ENCODE results near the gene GPC5. TPM values are rescaled to one million over a fixed set of nuclear protein-coding genes. Genes with fewer than 3 reads are reported as not detected.

Gene GPC5
- total and polyA plus RNA-seq, 2 of the 8 experiments (the other 6 are each of a cell fraction or from before 2014, with no cell fraction given): 0.20 to 0.39 TPM

DNA sequence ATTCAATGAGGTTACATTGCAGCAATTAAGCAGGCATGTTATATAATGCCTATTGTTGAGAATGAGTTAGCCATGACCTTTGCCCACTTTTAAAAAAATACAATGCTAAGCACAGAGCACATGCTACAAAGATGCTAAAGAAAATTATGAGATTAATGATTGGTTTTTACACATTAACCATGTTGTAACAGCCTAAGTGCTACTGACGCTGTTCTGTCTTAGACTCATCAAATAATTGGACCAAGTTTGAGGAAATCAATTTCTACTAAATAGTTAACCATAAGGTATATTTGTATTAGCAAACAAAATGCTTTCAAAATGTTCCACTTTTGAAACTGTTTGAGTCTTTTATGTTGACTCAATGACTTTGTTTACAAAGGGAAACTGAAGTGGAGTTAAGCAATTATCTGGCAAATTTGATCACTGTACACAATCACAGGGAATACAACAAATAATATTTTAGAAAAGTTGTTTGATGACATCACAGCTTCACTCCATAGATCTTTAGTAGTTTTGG, 36.6 kb upstream of the GPC5 start:
- no peak for TF ChIP-seq CTBP2 (IDR thresholded peaks at IDR 0.05; ENCODE audit: borderline replicate concordance, insufficient read depth, insufficient read length, low read length)
- no peak for TF ChIP-seq SAP30 (IDR thresholded peaks at IDR 0.05; ENCODE audit: insufficient read depth, insufficient replicate concordance, low read length)
- TF ChIP-seq BACH1 (IDR thresholded peaks at IDR 0.05; ENCODE audit: low read length): no peak
- no peak for TF ChIP-seq SUZ12 (IDR thresholded peaks at IDR 0.05; ENCODE audit: low read length)
- TF ChIP-seq TCF12 (IDR thresholded peaks at IDR 0.05; ENCODE audit: low read depth, low read length): no peak
- no peak for TF ChIP-seq CREB1 (IDR thresholded peaks at IDR 0.05)
- TF ChIP-seq TBP (IDR thresholded peaks at IDR 0.05; ENCODE audit: low read depth, low read length): no peak
- no peak for TF ChIP-seq ATF2 (IDR thresholded peaks at IDR 0.05; ENCODE audit: low read length)
- no peak overlapping the region for H2BK5ac ChIP-seq (ENCODE audit: low read depth, low read length)
- H3K4ac ChIP-seq (replicated peaks; ENCODE audit: insufficient read length, low read depth, low read length): no peak overlapping the region
- H4K5ac ChIP-seq (ENCODE audit: insufficient read length, low read depth, low read length): no peak overlapping the region
- no peak overlapping the region for H3K56ac ChIP-seq (replicated peaks; ENCODE audit: insufficient read length, low read depth, low read length)
- H3K23ac ChIP-seq (ENCODE audit: insufficient read length): no peak overlapping the region
- FAIRE-seq (no peak), DNase-seq (ENCODE audit: low read depth in 1 of 2, low spot score in 2 of 2) (no peak)
- no peak overlapping the region for H3K4me2 ChIP-seq (ENCODE audit: insufficient read depth in 1 of 2, low read depth in 2 of 2, low read length in 2 of 2)
- H3K4me3 ChIP-seq (ENCODE audit: extremely low read depth in 1 of 4, insufficient read depth in 2 of 4, low read depth in 3 of 4, low read length in 4 of 4): no peak overlapping the region
- no peaks in the 10 kb centered on the region for H3K27me3 ChIP-seq (replicated peaks in 1 of 4; ENCODE audit: control insufficient read depth in 3 of 4, extremely low read depth in 1 of 4, insufficient read depth in 3 of 4, low read length in 3 of 4)
- H2AFZ ChIP-seq (ENCODE audit: low read length): no peak overlapping the region
- peaks cover 0 to 14% (median 2%) of the 10 kb centered on the region in 4 experiments; a peak in 2 of 8 replicates for H3K36me3 ChIP-seq (ENCODE audit: control insufficient read depth in 2 of 4, insufficient read depth in 4 of 4, low read length in 3 of 4)
- no peaks in the 10 kb centered on the region for H3K4me1 ChIP-seq (replicated peaks in 1 of 4; ENCODE audit: control insufficient read depth in 3 of 4, insufficient read depth in 4 of 4, low read length in 3 of 4)
- POLR2A ChIA-PET (ENCODE audit: partially characterized antibody): no interaction called here
- CTCF ChIA-PET (ENCODE audit: partially characterized antibody): no interaction called here
- H2BK20ac ChIP-seq (ENCODE audit: low read length): no peak overlapping the region
- H3K14ac ChIP-seq (ENCODE audit: insufficient read length): no peak overlapping the region
- H3K27ac ChIP-seq (ENCODE audit: low read depth, low read length): no peak overlapping the region
- H2AK5ac ChIP-seq (ENCODE audit: low read depth, low read length): no peak overlapping the region
- no peak overlapping the region for H2BK12ac ChIP-seq (ENCODE audit: low read depth, low read length)
- H4K20me1 ChIP-seq (replicated peaks in 1 of 2; ENCODE audit: control insufficient read depth in 1 of 2, insufficient read depth in 2 of 2, low read length in 2 of 2): peaks cover 2 to 4% of the 10 kb centered on the region in 2 experiments
- no peaks in the 10 kb centered on the region for H3K79me1 ChIP-seq (ENCODE audit: low read depth, low read length)
- H4K91ac ChIP-seq (replicated peaks; ENCODE audit: insufficient read length, low read length): no peak overlapping the region
- no peak overlapping the region for H4K8ac ChIP-seq (ENCODE audit: extremely low read depth, insufficient read depth, low read length)
- H3K79me2 ChIP-seq (ENCODE audit: control insufficient read depth in 1 of 2, insufficient read depth in 2 of 2, low read length in 2 of 2): no peaks in the 10 kb centered on the region
- no peak overlapping the region for H3K9ac ChIP-seq (replicated peaks in 1 of 4; ENCODE audit: extremely low read depth in 1 of 4, low read depth in 3 of 4, low read length in 3 of 4)
- no peak overlapping the region for H2BK120ac ChIP-seq (replicated peaks; ENCODE audit: low read depth, low read length)
- 91% methylated on average over 1 of the region's 1 CpG; no CpG with 5 or more reads in 1 of the 2 experiments for WGBS, 2 experiments (ENCODE audit: extremely low coverage in 1 of 2, insufficient coverage in 1 of 2, insufficient read length in 1 of 2, insufficient replicate concordance in 2 of 2, low coverage in 1 of 2, low lambda C conversion rate in 2 of 2, missing lambda C conversion rate in 1 of 2)
- no peak overlapping the region for H2BK15ac ChIP-seq (ENCODE audit: low read length)
- no peak overlapping the region for H3K18ac ChIP-seq (ENCODE audit: extremely low read depth, low read length)
- no peaks in the 10 kb centered on the region for H3K23me2 ChIP-seq (ENCODE audit: low read depth, low read length)
- no peaks in the 10 kb centered on the region for H3K9me3 ChIP-seq (ENCODE audit: insufficient read depth in 2 of 2, low read depth in 1 of 2, low read length in 1 of 2)

Data from H1 (cell line).